IPS DF 19.7 (cell line): ENCODE data around the gene JPH2.
A peak's percentile ranks its signal among the peaks of the same experiment; 100 is the strongest.

Experiments used
- DNase-seq: peaks from one replicate; pipeline ENCODE4 v3.0.0-alpha.2; 2013; ENCODE audit warnings: low read depth, low spot score

JPH2 gene

DNA sequence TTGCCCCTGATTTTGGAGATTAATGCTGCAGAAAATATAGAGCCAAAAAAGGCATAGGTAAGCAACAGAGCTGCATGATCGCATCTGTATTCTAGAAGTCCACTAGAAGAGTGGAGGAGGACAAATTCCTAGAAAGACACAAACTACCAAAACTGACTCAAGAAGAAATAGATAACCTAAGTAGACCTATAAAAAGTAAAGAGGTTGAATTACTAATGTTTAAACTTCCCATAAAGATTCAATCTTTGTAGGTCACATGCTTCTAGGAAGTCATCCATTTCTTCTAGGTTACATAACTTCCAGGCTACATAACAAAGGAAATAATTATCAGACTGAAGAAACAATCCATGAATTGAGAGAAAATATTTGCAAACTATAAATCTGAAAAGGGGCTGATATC, 84.4 kb downstream of the JPH2 start:
- no peak for DNase-seq

DNA sequence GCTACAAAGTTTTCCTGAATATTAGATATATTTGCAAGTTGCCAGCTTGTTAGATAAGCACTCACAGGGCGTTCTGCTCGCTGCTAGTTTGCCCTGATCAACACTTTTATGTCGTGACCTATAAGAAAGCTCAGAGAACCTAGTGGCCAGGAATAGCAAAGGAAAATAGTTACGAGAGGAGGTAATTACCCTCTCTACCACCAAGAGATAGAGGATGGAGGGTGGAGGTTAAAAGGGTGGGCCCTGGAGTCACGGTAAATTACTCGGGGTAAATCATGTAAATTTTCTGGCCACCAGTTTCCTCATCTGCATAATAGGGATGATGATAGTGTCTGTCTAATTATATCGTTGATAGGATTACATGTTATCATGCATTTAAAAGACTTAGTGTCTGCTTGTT, 87.2 kb downstream of the JPH2 start:
- DNase-seq, result no peak

DNA sequence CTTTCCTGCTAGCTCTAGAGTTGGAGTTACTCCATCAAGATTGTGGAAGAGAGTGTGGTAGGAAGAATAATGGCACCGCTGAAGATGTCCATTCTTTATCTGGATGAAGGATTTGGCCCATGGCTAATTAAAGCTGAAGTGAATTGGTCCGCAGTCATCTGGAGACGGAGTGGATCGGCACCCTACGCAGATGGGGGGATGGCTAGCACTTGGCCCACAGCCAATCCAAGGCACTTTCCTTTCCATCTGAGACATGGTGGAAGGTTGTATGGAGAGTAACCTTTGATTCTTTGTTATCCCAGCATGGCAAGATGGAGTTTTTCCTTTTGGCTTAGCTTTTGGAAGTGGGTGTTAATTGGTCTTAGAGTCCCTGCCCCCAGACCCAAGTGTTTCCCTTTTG, 88.3 kb downstream of the JPH2 start:
- no peak for DNase-seq

DNA sequence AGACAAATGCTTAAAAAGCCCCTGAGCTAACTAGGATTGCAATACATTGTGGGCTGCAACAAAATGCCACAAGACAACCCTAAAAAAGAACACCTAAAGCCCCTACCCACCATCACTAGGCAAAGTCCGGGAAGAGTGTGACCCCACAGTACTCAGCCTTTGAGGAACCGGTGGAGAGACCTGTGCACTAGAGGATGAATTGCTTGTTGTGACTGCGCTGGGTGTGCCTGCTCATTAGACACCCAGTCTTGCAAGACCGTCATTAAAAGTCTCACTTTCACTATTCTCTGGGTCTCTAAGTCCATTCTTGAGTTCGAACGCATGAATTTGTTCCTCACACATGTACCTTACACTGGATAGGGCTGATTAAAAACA, 88.7 kb downstream of the JPH2 start:
- no peak for DNase-seq

DNA sequence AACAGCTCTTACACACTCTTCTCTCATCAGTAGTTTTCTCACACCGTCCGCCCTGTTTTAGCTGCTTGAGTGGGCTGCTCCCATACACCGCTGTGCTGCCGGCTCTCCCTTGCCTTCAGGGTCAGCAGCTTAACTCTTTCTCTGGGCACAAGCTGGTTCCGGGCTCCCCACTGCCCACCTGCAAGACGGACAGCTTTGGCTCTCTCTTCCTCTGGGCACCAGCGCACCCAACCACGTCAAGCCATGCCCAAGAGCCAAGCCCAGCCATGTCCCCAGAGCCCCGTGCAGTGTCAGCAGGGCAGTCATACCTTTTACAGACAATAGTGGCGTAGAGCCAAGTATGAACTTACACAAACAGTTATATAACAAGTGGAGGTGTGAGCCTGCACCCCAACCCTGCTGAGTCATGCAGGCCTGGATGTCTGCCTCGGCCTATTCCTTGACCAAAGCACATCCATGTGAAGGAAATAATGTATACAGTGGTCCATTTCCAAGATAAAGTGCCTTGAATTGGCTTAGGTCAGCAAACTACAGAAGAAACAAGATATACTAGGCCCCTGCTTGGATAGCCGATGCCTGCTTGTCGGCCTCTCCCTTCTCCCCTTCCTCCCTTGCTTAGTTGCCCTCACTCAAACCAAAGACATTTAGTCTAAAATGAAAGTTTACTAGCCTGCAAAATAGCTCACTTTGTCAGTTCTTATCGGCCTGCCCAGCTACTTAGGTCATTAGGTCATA, 89.3 kb downstream of the JPH2 start:
- no peak for DNase-seq

DNA sequence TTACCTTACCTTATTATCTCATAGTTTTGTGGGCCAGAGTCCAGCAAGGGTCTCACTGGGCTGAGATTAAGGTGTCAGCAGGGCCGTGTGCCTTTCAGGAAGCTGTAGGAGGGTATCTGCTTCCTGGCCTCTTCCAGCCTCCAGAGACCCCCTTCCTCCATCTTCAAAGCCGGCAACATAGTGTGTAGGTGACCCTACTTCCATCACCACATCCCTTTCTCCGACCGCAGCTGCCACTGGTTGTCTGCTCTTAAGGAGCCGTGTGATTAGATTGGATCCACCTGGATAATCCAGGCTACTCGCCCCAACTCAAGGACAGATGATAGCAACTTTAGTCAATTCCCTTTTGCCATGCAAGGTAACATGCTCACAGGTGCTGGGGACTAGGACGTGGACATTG, 91.2 kb downstream of the JPH2 start:
- no peak for DNase-seq

DNA sequence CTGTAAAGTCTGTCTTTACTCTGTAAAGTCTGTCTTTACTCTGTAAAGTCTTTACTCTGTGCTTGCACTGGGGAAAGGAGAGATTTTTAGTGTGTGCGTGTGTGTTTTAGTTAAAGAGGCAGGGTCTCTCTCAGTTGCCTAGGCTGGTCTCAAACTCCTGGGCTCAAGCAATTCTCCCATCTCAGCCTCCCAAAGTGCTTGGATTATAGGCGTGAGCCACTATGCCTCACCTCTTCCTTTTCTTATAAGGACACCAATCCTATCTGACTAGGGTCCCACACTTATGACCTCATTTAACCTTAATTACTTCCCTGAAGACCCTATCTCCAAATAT, 93.8 kb downstream of the JPH2 start:
- DNase-seq, result no peak

DNA sequence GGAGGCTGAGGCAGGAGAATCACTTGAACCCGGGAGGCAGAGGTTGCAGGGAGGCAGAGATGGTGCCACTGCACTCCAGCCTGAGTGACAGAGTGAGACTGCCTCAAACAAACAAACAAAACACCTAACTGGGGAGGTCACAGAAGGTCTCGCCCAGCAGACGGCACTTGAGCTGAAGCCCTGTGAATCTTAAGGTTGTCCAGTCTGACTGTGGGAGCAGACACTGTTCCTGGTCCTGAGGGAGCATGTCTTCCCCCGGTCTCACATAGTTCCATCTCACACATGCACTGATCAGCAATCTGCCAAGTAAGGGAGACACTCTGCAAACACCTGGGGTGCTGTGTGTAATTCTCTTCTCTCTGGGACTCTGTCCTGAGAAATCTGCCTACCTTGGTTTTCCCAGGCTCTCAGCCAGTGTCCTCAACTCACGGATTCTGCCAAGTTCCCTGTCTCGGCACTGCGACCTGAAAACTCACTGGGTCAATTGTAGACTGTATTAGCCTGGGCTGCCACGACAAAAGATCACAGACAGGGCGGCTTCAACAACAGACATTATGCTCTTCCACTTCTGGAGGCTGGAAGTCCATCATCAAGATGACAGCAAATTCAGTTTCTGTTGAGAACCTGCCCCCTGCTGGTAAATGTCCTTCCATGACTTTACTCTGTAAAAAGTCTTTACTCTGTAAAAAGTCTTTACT, 94.3 kb downstream of the JPH2 start:
- no peak for DNase-seq

DNA sequence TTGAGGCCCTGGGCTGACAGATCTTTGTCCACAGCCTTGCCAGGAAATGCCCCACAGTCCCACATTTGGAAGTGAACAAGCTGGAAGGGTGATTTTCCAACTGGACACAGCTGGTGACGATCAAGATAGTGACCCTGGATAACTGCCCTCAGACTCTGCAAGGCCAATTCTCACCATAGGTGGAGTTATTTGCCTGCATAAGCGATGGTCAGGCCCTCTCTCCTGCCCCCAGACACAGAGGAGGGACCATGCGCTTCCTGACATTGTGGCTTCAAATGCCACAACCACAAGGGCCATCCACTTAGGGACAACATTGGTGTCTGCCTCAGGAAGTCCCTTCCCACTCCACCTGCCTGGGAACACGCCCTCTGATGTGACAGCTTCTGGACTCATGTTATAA, 96.0 kb downstream of the JPH2 start:
- no peak for DNase-seq

DNA sequence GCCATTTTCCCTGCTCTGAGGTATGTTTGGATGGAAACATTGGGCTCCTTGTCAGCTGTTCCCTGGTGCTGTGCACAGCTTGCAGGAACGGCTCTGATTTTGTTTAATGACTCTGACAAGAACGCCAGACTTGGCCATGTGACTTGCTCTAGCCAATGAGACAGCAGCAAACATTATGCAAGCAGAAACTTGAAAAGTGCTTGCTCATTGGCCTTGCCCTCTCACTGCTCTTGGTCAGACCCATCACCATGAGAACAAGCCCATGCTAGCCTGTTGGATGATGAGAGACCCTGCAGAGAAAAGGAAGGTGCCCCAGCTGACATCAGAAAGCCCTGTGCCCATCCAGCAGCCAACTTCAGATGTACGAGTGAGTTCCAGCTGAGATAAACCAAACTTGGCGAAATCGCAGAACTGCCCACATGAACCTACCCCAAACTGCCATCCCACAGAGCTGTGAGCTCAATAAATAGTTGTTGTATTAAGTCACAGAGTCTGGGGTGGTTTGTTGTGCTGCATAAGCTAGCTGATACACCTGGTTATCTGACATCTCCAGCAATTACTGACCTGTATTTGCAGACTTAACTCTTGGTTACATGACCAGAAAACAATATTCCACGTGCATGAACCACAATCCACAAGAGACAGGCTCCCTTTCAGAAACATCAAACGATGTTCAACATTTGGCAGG, 96.9 kb downstream of the JPH2 start:
- DNase-seq, result no peak

DNA sequence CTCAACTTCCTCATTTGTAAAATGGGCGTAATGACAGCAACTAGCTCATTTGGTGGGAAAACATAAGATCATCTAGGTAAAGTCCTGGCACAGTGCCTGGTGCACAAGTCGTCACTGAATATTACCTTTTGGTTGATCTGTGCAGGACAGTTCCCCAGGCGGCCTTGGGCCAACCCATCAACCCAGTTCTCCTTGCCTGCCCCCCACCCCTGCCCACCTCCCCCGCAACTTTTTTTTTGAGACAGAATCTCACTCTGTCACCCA, 99.2 kb downstream of the JPH2 start:
- no peak for DNase-seq

DNA sequence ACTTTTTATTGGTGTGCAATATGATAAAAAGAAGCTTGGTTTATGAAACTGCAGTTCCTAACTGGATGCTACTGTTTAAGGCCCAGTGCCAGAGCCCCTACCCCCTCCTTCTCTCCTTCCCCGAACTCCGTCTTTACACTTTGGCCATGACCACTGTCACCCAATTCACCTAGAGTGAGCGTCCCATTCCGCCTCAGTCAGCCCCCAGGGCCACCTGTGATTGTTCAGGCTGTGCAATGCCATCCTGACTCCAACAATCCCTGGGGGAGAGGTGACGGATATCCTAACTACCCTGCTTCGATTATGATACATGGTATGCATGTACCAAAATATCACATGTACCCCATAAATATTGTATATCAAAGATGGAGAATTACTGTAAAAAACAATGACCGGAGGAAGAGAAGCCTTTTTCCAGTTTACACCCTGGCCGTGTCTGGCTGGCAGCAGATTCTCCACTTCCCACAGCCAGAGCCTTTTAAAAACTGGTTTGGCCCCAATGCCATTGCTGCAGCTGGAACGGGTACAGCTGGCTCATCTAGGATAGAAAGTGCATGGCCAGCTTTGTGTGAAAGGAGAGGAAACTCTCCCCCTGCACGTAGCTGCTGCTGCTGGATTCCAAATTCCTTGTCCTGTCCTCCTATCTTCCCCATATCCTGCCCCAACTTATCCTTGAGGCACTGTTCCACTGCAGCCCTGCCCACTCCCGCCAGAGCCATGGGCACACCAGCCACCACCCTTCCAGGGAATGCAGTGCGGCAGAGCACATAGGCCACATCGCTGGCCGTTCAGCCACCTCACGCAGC, 99.7 kb downstream of the JPH2 start:
- no peak for DNase-seq

DNA sequence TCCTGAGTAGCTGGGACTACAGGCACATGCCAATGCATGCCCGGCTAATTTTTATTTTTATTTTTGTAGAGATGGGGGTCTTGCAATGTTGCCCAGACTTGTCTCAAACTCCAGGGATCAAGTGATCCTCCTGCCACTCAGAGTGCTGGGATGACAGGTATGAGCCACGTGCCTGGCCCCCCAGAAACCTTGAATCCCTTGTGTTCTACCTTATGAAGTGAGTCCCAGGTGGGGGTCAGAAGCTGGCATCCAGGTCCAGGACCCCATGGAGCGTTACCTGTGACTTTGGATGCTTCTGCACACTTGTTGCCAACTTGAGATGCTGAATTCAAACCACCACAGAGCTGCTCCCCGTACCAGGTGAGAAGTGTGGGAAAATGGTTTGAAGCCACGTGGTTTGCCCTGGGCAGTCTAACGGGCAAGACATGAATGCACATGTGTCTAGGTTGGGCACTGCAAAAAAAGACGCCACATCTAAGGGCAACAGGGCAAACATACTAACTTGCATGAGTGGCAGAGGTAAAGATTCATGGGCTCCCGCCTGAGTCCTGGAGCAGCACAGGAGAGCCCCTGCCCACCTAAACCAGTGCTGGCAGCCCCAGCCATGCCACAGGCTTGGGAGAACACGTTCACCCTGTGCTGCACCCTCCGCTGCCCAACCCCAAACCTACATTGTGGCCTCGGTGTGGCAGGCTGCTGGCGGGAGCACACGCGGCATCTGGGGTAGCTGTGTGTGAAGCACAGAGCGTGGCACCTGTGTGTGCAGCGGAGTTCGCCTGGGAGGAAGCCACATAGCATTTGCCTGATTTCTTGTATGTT, 101.2 kb downstream of the JPH2 start:
- no peak for DNase-seq

DNA sequence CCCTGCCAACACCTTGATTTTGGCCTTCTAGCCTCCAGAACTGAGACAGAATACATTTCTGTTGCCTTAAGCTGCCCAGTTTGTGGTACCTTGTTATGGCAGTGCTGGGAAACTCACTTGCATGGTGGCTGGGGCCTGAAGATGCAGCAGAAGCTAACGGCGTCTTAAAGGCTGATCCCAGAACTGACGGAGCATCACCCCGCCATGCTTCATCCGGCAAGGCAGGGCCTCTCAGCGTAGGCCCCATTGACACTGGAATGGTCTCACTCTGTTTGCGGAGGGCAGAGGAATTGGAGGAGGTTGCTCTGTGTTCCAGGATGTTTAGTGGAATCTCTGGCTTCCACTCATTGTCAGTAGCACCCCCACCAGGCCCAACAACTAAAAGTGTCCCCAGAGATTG, 102.1 kb downstream of the JPH2 start:
- DNase-seq, result no peak

DNA sequence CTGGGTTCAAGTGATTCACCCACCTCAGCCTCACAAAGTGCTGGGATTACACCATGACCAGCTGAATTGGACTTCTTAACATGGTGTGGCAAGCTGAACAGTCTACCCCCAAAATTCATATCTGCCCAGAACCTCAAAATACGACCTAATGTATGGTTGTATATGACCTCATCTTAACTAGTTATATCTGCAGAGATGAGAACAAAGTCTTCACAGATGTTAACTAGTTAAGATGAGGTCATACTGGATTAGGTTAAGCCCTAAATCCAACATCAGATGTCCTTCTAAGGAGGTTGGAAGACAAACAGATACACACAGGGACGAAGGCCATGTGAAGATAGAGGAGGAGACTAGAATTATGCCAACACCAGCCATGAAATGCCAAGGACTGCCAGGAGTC, 102.5 kb downstream of the JPH2 start:
- no peak for DNase-seq

DNA sequence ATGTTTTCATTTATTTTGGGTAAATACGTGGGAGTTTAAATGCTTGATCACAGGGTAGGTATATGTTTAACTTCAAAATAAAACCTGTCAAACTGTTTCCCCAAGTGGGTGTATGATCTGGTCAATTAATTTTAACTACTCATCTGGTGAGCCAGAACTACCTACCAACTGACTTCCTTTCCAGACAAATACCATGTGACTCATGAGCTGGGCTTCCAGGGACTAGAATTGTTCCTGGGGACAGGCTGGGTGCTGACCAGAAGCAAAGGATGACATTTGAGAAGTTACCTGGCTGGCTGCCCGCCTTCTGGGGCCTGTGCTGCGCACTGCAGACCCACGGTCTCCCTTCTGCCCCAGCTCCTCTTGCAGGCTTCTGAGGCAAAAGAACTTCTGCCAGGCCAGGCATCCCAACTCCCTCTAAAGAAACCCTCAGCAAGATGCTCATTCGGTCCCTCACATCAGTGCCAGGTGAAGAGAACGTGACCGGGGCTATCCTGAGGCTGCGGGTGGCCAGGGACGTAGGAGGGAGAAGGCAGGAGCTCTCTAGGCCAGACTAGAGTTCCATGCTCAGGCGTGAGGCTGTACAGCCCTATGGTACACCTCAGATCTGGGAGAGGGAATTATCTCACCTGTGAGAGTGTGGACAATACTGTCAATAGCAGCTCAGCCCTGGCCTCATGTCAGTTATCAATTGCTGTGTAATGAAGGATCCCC, 103.6 kb downstream of the JPH2 start:
- DNase-seq, result no peak

DNA sequence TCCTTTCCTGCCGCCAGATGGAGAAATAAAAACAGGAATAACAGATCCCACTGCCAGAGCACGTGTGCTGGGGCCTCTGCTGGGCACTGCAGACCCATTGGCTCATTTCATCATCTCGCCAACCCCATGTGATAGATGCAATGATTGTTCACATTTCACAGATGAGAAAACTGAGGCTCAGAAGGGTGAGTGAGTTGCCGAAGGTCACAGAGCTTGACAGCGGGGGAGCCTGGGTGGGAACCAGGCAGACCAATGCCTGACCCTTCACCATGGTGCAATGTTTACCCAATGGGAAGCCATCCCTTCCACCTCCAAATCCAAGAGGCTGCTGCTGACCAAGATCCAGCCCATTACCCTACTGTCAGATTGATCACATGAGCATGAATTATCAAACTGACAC, 105.1 kb downstream of the JPH2 start:
- no peak for DNase-seq

DNA sequence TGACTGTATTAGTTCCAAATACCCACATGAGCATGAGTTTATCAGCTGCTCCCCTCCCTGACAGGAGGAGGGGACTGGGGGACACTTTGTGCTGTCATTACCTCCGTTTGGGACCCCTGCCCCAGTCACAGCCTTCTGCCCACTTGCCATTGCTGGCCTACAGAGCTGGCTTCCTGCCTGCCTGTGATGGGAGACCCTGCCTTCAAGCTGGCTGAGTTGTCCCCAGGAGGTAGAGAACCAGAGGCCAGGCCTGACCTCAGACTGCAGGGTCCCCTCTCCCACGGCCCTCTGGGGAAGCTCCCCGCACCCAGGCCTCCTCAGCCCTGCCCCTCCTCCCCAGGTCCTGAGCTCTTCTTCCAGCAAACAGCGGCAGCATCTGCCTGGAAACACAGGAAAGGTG, 105.5 kb downstream of the JPH2 start:
- no peak for DNase-seq

DNA sequence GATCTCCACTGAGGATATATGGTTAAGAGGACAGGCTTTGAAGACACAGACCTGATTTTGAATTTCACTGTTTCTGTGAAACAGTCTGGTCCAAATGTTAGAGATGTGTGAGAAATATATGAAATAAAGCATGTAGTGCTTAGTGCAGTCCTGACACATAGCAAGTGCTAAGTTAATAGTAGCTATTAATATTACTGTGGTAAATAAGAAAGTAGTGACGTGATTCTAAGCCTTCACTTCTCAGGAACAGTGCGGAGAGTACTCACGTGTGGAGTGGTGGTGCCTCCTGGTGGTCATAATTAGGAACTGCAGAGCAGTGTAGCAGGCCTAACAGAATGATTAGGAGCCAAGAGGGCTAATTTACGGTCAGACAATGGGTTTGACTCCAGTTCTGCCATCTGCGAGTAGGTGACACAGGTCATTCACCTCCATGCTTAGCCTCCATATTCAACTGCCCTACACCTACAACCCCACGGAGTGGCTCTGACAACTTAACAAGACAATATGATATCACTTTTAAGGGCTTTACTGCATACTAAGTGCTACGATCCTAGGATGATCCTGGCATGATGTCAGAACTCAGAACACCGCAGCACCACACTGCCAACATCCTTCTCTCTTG, 106.2 kb downstream of the JPH2 start:
- DNase-seq, result peak; percentile 15

DNA sequence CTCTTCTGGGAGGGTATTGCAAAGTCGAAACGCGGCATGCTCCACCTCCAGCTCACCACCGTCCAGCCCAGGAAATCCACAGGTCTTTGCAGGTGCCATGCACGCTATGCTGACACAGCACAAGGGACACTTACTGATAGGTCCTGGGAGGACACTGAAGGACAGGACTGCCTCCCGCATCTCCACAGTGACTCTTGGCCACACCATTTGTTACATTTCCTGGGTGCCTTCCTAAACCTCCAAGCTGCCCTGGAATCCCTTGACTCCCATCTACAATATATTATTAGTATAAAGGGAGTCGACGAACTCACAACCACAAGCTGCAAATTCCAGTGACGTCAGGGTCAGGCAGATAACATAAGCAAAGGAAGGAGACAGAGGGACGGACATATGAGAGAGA, 106.9 kb downstream of the JPH2 start:
- no peak for DNase-seq

DNA sequence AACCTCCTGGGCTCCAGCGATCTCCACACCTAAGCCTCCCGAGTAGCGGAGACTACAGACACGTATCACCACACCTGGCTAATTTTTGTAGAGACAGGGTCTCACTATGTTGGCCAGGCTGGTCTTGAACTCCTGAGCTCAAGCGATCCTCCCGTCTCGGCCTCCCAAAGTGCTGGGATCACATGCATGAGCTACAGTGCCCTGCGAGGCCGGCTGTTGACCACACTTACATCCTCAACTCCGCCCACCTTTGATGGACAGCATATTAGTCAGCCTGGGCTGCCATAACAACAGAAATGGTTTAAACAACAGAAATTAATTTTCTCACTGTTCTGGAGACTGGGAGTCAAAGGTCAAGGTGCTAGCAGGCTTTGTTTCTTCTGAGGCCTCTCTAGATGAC, 107.7 kb downstream of the JPH2 start:
- no peak for DNase-seq
